ENCODE data around the gene TECTA.

- TF ChIP-seq, protein P1, sequence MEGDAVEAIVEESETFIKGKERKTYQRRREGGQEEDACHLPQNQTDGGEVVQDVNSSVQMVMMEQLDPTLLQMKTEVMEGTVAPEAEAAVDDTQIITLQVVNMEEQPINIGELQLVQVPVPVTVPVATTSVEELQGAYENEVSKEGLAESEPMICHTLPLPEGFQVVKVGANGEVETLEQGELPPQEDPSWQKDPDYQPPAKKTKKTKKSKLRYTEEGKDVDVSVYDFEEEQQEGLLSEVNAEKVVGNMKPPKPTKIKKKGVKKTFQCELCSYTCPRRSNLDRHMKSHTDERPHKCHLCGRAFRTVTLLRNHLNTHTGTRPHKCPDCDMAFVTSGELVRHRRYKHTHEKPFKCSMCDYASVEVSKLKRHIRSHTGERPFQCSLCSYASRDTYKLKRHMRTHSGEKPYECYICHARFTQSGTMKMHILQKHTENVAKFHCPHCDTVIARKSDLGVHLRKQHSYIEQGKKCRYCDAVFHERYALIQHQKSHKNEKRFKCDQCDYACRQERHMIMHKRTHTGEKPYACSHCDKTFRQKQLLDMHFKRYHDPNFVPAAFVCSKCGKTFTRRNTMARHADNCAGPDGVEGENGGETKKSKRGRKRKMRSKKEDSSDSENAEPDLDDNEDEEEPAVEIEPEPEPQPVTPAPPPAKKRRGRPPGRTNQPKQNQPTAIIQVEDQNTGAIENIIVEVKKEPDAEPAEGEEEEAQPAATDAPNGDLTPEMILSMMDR (IDR thresholded peaks at IDR 0.05): no peak
- TF ChIP-seq POLR2A (IDR thresholded peaks at IDR 0.05): no peak
Measured at GRCh38 chr11:121151207-121151688, 50.2 kb downstream of the TECTA start.
